Skeletal muscle tissue (tissue), 4 donors: ENCODE measurements around the gene MAGEA3. TPM values are rescaled to one million over a fixed set of nuclear protein-coding genes. Genes with fewer than 3 reads are reported as not detected.
"Not testable (repeated sequence)": the region's sequence is repeated elsewhere in the genome, so short reads cannot be mapped to it uniquely, and the experiment has no call there.

Experiments
- H3K27ac ChIP-seq: one replicate; pipeline ENCODE4 v1.7.0; 2013; ENCODE audit warnings: mild to moderate bottlenecking, low read depth, low read length, inconsistent platforms
- H3K27me3 ChIP-seq, 3 donors: one replicate each; pipeline ENCODE4 v1.7.0; 2013; ENCODE audit warnings: low read length in 3 of 3; ENCODE audit not compliant: control insufficient read depth in 3 of 3, insufficient read depth in 3 of 3
- H3K36me3 ChIP-seq, 3 donors: one replicate each; pipeline ENCODE4 v1.7.0; 2013; ENCODE audit warnings: low read length in 3 of 3; ENCODE audit not compliant: control insufficient read depth in 3 of 3, insufficient read depth in 3 of 3
- H3K4me1 ChIP-seq, 3 donors: one replicate each; pipeline ENCODE4 v1.7.0; 2013; ENCODE audit warnings: low read length in 3 of 3, mild to moderate bottlenecking in 3 of 3; ENCODE audit not compliant: control insufficient read depth in 3 of 3, insufficient read depth in 3 of 3
- H3K4me3 ChIP-seq, 3 donors: one replicate each; pipeline ENCODE4 v1.7.0; 2013; ENCODE audit warnings: low read length in 3 of 3
- H3K9ac ChIP-seq, 3 donors: one replicate each; pipeline ENCODE4 v1.7.0; 2013; ENCODE audit warnings: low read length in 3 of 3, mild to moderate bottlenecking in 3 of 3, moderate library complexity in 2 of 3, low read depth in 1 of 3
- H3K9me3 ChIP-seq, 3 donors: one replicate each; pipeline ENCODE4 v1.7.0; 2013; ENCODE audit warnings: low read length in 3 of 3; ENCODE audit not compliant: control insufficient read depth in 3 of 3
- total RNA-seq: library from RNA; depleted of rRNA; stranded (reverse); fragments of >200 nt; gene quantifications from one replicate; pipeline ENCODE4 v1.2.3, GENCODE V29; 2014
- donor health status: Osteomylitis.

Gene MAGEA3
- total RNA-seq, 1 donor from 2014 or later = not detected

GRCh38 chrX:152735860-152736511 is 37.4 kb downstream of the MAGEA3 start:
- Histone ChIP-seq H3K4me3 (no peak overlapping the region), H3K27me3 (no peaks in the 10 kb centered on the region), H3K9ac (no peak overlapping the region), H3K27ac (no peak overlapping the region), H3K9me3 (no peaks in the 10 kb centered on the region), H3K36me3 (no peaks in the 10 kb centered on the region), H3K4me1 (no peaks in the 10 kb centered on the region)

GRCh38 chrX:152736528-152736927 is 37.9 kb downstream of the MAGEA3 start:
- H3K36me3 ChIP-seq, H3K4me3 ChIP-seq, H3K27ac ChIP-seq, H3K4me1 ChIP-seq, H3K27me3 ChIP-seq, H3K9ac ChIP-seq, H3K9me3 ChIP-seq: not testable (repeated sequence)

DNA sequence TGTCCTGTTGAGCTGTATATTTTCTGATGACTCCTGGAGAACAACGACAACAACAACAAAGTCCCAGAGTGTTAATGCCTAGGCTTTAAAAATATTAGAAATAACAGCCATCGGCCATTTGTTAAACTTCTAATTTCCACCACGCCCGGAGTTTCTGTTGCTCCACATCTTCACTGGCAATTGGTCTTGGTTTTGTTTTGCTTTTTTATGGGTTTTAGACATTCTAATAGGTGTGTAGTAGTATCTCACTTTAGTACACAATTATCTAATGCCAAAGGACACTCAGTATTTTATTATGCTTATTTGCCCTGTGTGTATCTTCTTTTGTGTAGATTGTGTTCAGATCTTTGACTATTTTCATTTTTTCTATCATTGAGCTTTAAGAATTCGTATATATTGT is 40.0 kb downstream of the MAGEA3 start:
- H3K4me3 ChIP-seq = no peak overlapping the region
- H3K36me3 ChIP-seq = no peaks in the 10 kb centered on the region
- H3K9ac ChIP-seq = no peak overlapping the region
- H3K4me1 ChIP-seq = no peaks in the 10 kb centered on the region
- no peak overlapping the region for H3K27ac ChIP-seq
- peaks cover 0 to 4% (median 0%) of the 10 kb centered on the region in 3 donors for H3K27me3 ChIP-seq
- H3K9me3 ChIP-seq = no peaks in the 10 kb centered on the region

Other genes with a start within 250 kb of the MAGEA3 start
- 0.52 TPM for gene GABRA3, start 247.5 kb upstream of the MAGEA3 start, total RNA-seq
- 0.52 TPM for gene GABRQ, start 60.9 kb upstream of the MAGEA3 start, total RNA-seq
- gene CSAG2, start 10.5 kb downstream of the MAGEA3 start, total RNA-seq = not detected
- gene MAGEA2B, start 15.8 kb downstream of the MAGEA3 start, total RNA-seq = not detected
- gene CSAG1, start 34.9 kb downstream of the MAGEA3 start, total RNA-seq = not detected
- gene MAGEA12, start 35.0 kb downstream of the MAGEA3 start, total RNA-seq = not detected
- not detected for gene MAGEA2, start 55.0 kb downstream of the MAGEA3 start, total RNA-seq
- not detected for gene CSAG3, start 60.4 kb downstream of the MAGEA3 start, total RNA-seq
- gene MAGEA6, start 70.9 kb downstream of the MAGEA3 start, total RNA-seq = not detected
- gene CETN2, start 132.0 kb downstream of the MAGEA3 start, total RNA-seq = 22.4 TPM
- gene NSDHL, start 132.3 kb downstream of the MAGEA3 start, total RNA-seq = 10.4 TPM
- gene ZNF185, start 199.3 kb downstream of the MAGEA3 start, total RNA-seq = 6.8 TPM